ENCODE results near the gene GOT1. TPM values are rescaled to one million over a fixed set of nuclear protein-coding genes. Genes with fewer than 3 reads are reported as not detected.

Gene GOT1
- total and polyA plus RNA-seq, 2 of the 8 experiments (the other 6 are each of a cell fraction or from before 2014, with no cell fraction given), result 16.7 to 47.0 TPM

- H4K8ac ChIP-seq (ENCODE audit: extremely low read depth, insufficient read depth, low read length), result no peak overlapping the region
- H4K20me1 ChIP-seq (replicated peaks in 1 of 2; ENCODE audit: control insufficient read depth in 1 of 2, insufficient read depth in 2 of 2, low read length in 2 of 2), result peaks cover 3% of the 10 kb centered on the region in 2 experiments
- H3K9ac ChIP-seq (replicated peaks in 1 of 4; ENCODE audit: extremely low read depth in 1 of 4, low read depth in 3 of 4, low read length in 3 of 4), result no peak overlapping the region
- H3K18ac ChIP-seq (ENCODE audit: extremely low read depth, low read length), result no peak overlapping the region
- H3K4me2 ChIP-seq (ENCODE audit: insufficient read depth in 1 of 2, low read depth in 2 of 2, low read length in 2 of 2), result no peak overlapping the region
- 84% methylated on average over 3 of the region's 3 CpGs; no CpG with 5 or more reads in 1 of the 2 experiments for WGBS, 2 experiments (ENCODE audit: extremely low coverage in 1 of 2, insufficient coverage in 1 of 2, insufficient read length in 1 of 2, insufficient replicate concordance in 2 of 2, low coverage in 1 of 2, low lambda C conversion rate in 2 of 2, missing lambda C conversion rate in 1 of 2)
- H3K79me2 ChIP-seq (ENCODE audit: control insufficient read depth in 1 of 2, insufficient read depth in 2 of 2, low read length in 2 of 2), result peaks cover 0 to 20% of the 10 kb centered on the region in 2 experiments; a peak in 1 of 4 replicates
- no peak overlapping the region for H2BK120ac ChIP-seq (replicated peaks; ENCODE audit: low read depth, low read length)
- no peak overlapping the region for H4K91ac ChIP-seq (replicated peaks; ENCODE audit: insufficient read length, low read length)
- no peak for FAIRE-seq
- POLR2A ChIA-PET (ENCODE audit: partially characterized antibody), result interaction anchor here (3.9 kb wide), 1 partner anchor 9 kb away, joined by 17 read pairs; the partner anchor contains the start of gene GOT1
- no peak overlapping the region for H2BK5ac ChIP-seq (ENCODE audit: low read depth, low read length)
- H2AK5ac ChIP-seq (ENCODE audit: low read depth, low read length), result no peak overlapping the region
- no peak overlapping the region for H3K56ac ChIP-seq (replicated peaks; ENCODE audit: insufficient read length, low read depth, low read length)
- H3K4me1 ChIP-seq (replicated peaks in 1 of 4; ENCODE audit: control insufficient read depth in 3 of 4, insufficient read depth in 4 of 4, low read length in 3 of 4), result no peaks in the 10 kb centered on the region
- no peak for DNase-seq (ENCODE audit: low read depth in 1 of 2, low spot score in 2 of 2)
- peaks cover 3 to 25% (median 11%) of the 10 kb centered on the region in 4 experiments; a peak in 6 of 8 replicates for H3K36me3 ChIP-seq (ENCODE audit: control insufficient read depth in 2 of 4, insufficient read depth in 4 of 4, low read length in 3 of 4)
- no peak overlapping the region for H3K27ac ChIP-seq (ENCODE audit: low read depth, low read length)
- no peaks in the 10 kb centered on the region for H3K9me3 ChIP-seq (ENCODE audit: insufficient read depth in 2 of 2, low read depth in 1 of 2, low read length in 1 of 2)
- H3K79me1 ChIP-seq (ENCODE audit: low read depth, low read length), result no peaks in the 10 kb centered on the region; the same call in 1 of the 2 replicates
- H2BK15ac ChIP-seq (ENCODE audit: low read length), result no peak overlapping the region
- no peak overlapping the region for H3K23ac ChIP-seq (ENCODE audit: insufficient read length)
- no peaks in the 10 kb centered on the region for H3K27me3 ChIP-seq (replicated peaks in 1 of 4; ENCODE audit: control insufficient read depth in 3 of 4, extremely low read depth in 1 of 4, insufficient read depth in 3 of 4, low read length in 3 of 4)
- no peak overlapping the region for H2BK12ac ChIP-seq (ENCODE audit: low read depth, low read length)
- peaks cover 2% of the 10 kb centered on the region; the same call in 1 of the 2 replicates for H3K23me2 ChIP-seq (ENCODE audit: low read depth, low read length)
- no peak overlapping the region for H3K4ac ChIP-seq (replicated peaks; ENCODE audit: insufficient read length, low read depth, low read length)
- H3K14ac ChIP-seq (ENCODE audit: insufficient read length), result no peak overlapping the region
- no peak overlapping the region for H3K4me3 ChIP-seq (ENCODE audit: extremely low read depth in 1 of 4, insufficient read depth in 2 of 4, low read depth in 3 of 4, low read length in 4 of 4)
- CTCF ChIA-PET (ENCODE audit: partially characterized antibody), result no interaction called here
- H2BK20ac ChIP-seq (ENCODE audit: low read length), result no peak overlapping the region
- no peak overlapping the region for H4K5ac ChIP-seq (ENCODE audit: insufficient read length, low read depth, low read length)
- H2AFZ ChIP-seq (ENCODE audit: low read length), result no peak overlapping the region
- no peak for TF ChIP-seq ATF3 (IDR thresholded peaks at IDR 0.05; ENCODE audit: insufficient read depth, low read depth, low read length)
- no peak for TF ChIP-seq RNF2 (IDR thresholded peaks at IDR 0.05; ENCODE audit: borderline replicate concordance, low read depth, low read length, missing control alignments, poor library complexity, severe bottlenecking)
- no peak for TF ChIP-seq BACH1 (IDR thresholded peaks at IDR 0.05; ENCODE audit: low read length)
- TF ChIP-seq HDAC6 (IDR thresholded peaks at IDR 0.05; ENCODE audit: low read depth, low read length), result no peak
- no peak for TF ChIP-seq SIX5 (IDR thresholded peaks at IDR 0.05; ENCODE audit: low read depth, low read length)
- TF ChIP-seq BRCA1 (IDR thresholded peaks at IDR 0.05; ENCODE audit: low read depth, low read length), result no peak
- no peak for TF ChIP-seq SUZ12 (IDR thresholded peaks at IDR 0.05; ENCODE audit: low read length)
- no peak for TF ChIP-seq FOSL1 (IDR thresholded peaks at IDR 0.05; ENCODE audit: insufficient read depth, low read depth, low read length)
- no peak for TF ChIP-seq CBX5 (IDR thresholded peaks at IDR 0.05; ENCODE audit: low read depth, low read length)
- no peak for TF ChIP-seq BCL11A (IDR thresholded peaks at IDR 0.05; ENCODE audit: low read depth in 2 of 2, low read length in 2 of 2)
- TF ChIP-seq CHD2 (IDR thresholded peaks at IDR 0.05; ENCODE audit: low read length), result no peak
- no peak for TF ChIP-seq RXRA (IDR thresholded peaks at IDR 0.05; ENCODE audit: insufficient read depth, low read depth, low read length)
- TF ChIP-seq SRF (IDR thresholded peaks at IDR 0.05; ENCODE audit: low read depth, low read length), result no peak
These were observed 9.1 kb downstream of the GOT1 start for GRCh38 chr10:99421233-99421739.

All from H1 (cell line).